HFFc6 (cell line): ENCODE data around the gene PRKCE. TPM values are rescaled to one million over a fixed set of nuclear protein-coding genes. Genes with fewer than 3 reads are reported as not detected.
A peak's percentile ranks its signal among the peaks of the same experiment; 100 is the strongest.

ENCODE experiments used
- DNase-seq: peaks from one replicate; pipeline ENCODE4 v3.0.0-alpha.2; 2018
- H3K27ac Mint-ChIP-seq: 2 replicates; pipeline ENCODE4 v1.8.0; 2020; ENCODE audit warnings: mild to moderate bottlenecking, mixed read lengths
- H3K27me3 Mint-ChIP-seq: 2 replicates; pipeline ENCODE4 v1.8.0; 2021; ENCODE audit warnings: mild to moderate bottlenecking, moderate library complexity, mixed read lengths; ENCODE audit not compliant: insufficient read depth
- H3K36me3 Mint-ChIP-seq: 2 replicates; pipeline ENCODE4 v1.8.0; 2021; ENCODE audit warnings: low read depth, mixed read lengths
- H3K4me1 Mint-ChIP-seq: 2 replicates; pipeline ENCODE4 v1.8.0; 2020; ENCODE audit warnings: low read depth, mixed read lengths
- H3K4me3 Mint-ChIP-seq: 2 replicates; pipeline ENCODE4 v1.8.0; 2020; ENCODE audit warnings: mild to moderate bottlenecking, moderate library complexity, mixed read lengths
- H3K9me3 Mint-ChIP-seq: 2 replicates; pipeline ENCODE4 v1.8.0; 2020; ENCODE audit warnings: mild to moderate bottlenecking, mixed read lengths
- total RNA-seq, 6 experiments: library from RNA; stranded (reverse); fragmentation: NEBNext Ultra II Directional; extraction: Animal tissue kit (Norgen Biotek cat#: 25700); gene quantifications; 2 replicates in 1 of 6; 3 replicates in 5 of 6; pipeline ENCODE4 v1.2.3, GENCODE V29; 2021
- TF ChIP-seq, protein P1 (sequence below): fragments of 200-600 bp; sonication (generic); IDR thresholded peaks from 2 replicates; pipeline ENCODE4 v1.5.0; 2021; ENCODE audit warnings: antibody characterized with exemption, mild to moderate bottlenecking

Gene PRKCE
- total RNA-seq, 6 experiments from 2014 or later = 10.8 to 13.7 (median 12.0) TPM

DNA sequence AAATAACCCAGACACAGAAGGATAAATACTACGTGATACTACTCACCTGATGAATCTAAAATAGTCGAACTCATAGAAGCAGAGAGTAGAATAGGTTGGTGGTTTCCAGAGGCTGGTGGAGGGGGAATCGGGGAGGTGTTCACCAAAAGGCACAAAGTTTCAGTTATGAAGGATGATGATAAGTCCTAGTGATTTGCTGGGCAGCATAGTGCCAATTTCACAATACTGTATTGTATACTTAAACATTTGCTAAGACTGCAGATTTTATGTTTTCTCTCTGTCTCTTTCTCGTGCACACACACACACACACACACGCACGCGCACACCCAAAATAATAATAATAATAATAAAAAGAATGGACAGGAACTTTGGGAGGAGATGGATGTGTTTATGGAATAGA, 425.4 kb downstream of the PRKCE start:
- Mint-ChIP-seq H3K9me3 (no peaks in the 10 kb centered on the region), H3K27me3 (peaks cover 1% of the 10 kb centered on the region; the same call in 1 of the 2 replicates), H3K4me1 (peaks cover 84% of the 10 kb centered on the region), H3K36me3 (peaks cover 19% of the 10 kb centered on the region), H3K27ac (peak overlapping the region; percentile 86), H3K4me3 (peak overlapping the region; percentile 77)
- TF ChIP-seq, protein P1, sequence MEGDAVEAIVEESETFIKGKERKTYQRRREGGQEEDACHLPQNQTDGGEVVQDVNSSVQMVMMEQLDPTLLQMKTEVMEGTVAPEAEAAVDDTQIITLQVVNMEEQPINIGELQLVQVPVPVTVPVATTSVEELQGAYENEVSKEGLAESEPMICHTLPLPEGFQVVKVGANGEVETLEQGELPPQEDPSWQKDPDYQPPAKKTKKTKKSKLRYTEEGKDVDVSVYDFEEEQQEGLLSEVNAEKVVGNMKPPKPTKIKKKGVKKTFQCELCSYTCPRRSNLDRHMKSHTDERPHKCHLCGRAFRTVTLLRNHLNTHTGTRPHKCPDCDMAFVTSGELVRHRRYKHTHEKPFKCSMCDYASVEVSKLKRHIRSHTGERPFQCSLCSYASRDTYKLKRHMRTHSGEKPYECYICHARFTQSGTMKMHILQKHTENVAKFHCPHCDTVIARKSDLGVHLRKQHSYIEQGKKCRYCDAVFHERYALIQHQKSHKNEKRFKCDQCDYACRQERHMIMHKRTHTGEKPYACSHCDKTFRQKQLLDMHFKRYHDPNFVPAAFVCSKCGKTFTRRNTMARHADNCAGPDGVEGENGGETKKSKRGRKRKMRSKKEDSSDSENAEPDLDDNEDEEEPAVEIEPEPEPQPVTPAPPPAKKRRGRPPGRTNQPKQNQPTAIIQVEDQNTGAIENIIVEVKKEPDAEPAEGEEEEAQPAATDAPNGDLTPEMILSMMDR = no peak
- no peak for DNase-seq

DNA sequence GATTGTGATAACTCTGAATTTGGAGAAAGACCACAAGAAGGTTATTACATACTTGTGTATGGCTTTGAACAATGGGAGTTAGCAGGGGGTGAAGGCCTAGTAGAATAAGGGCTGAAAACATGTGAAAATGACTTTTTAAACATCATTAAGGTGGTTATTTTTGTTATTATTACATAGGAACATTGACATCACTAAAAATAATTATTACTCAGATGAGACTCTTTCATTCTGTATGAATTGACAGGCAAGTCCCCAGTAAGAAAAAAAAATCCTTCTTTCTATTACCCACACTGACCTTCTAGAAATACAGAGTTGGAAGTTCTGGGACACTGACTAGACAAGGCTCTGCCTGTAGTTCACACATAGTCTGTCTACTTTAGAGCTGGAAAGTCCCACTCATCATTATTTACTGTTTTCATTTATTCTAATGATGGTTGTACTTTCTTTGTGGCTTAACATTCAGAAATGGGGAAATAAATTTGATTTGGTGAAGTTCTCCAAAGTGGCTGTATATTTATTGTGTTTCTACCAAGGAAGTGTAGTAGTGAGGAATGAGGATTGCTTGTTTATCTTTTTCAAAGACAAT, 426.1 kb downstream of the PRKCE start:
- DNase-seq = no peak
- Mint-ChIP-seq H3K27ac (no peak overlapping the region), H3K9me3 (no peaks in the 10 kb centered on the region), H3K4me3 (no peak overlapping the region), H3K36me3 (peaks cover 16% of the 10 kb centered on the region), H3K27me3 (peaks cover 5% of the 10 kb centered on the region), H3K4me1 (peaks cover 84% of the 10 kb centered on the region)
- TF ChIP-seq, protein P1 = no peak

DNA sequence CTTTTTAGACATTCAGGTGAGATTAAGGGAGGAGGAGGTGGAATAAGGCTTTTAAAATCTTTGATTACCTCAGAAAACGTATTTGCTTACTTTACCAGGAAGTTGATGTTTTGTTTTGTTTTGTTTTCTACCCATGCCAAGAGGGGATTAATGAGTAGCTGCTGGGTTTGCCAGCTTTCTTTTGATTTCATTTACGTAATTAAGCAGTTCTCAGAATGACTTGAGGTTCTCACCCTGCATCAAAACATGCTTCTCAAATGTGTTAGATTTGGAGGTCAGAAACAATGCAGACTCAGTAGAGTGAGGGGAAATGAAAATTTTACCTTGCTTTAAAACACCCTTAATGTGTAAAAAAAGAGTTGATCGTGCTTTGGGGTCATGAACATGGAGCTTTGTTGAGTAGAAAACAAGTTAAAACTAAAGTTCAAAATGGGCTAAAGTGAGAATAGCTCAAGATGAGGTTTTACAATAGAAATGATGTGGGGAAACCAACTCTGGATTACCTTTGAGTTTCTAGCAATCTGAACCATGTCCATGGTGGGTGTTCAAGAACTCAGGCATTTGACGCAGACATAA, 428.6 kb downstream of the PRKCE start:
- no peak for DNase-seq
- H3K9me3 Mint-ChIP-seq = no peaks in the 10 kb centered on the region
- H3K36me3 Mint-ChIP-seq = peaks cover 11% of the 10 kb centered on the region; the same call in 1 of the 2 replicates
- H3K27ac Mint-ChIP-seq = no peak overlapping the region
- H3K4me1 Mint-ChIP-seq = peaks cover 75% of the 10 kb centered on the region
- TF ChIP-seq, protein P1 = no peak
- H3K4me3 Mint-ChIP-seq = no peak overlapping the region
- H3K27me3 Mint-ChIP-seq = peaks cover 5% of the 10 kb centered on the region

DNA sequence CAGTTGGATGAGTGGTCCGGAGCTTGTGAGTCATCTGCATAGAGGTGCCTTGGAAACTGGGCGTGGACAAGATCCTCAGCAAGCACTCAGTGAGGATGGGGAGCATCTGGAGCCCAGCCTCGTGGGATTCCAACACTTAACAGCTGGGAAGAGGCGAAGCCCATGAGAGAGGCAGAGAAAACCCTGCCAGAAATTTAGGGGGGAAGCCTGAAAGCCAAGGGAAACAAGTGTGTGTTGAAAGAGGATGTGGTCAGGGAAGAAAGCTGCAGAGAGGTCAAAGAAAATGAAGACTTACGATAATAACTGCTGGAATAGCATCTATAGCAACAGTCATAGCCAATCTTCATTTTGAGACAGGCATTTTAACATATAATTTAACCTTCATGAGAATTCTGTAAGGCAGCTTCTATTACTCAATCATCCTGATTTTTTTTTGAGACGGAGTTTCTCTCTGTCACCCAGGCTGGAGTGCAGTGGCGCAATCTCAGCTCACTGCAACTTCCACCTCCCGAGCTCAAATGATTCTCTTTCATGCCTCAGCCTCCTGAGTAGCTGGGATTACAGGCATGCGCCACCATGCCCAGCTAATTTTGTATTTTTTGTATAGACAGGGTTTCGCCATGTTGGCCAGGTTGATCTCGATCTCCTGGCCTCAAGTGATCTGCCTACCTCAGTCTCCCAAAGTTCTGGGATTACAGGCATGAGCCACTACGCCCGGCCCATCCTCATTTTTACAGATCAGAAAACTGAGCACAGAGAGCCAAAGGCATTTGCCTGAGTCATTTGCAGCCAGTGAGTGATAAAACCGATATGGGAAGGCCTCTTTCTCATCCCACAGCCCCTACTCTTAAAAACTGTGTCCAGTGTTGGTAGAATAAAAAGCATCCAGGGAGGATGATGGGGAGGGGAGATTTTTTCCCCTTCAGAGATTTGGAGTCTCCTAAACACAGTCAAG, 431.3 kb downstream of the PRKCE start:
- Mint-ChIP-seq H3K36me3 (peaks cover 32% of the 10 kb centered on the region), H3K4me1 (peaks cover 51% of the 10 kb centered on the region), H3K4me3 (peak overlapping the region; percentile 74), H3K27ac (peak overlapping the region; percentile 95), H3K9me3 (no peaks in the 10 kb centered on the region), H3K27me3 (peaks cover 5% of the 10 kb centered on the region)
- TF ChIP-seq, protein P1 = no peak
- peak; percentile 85 for DNase-seq

DNA sequence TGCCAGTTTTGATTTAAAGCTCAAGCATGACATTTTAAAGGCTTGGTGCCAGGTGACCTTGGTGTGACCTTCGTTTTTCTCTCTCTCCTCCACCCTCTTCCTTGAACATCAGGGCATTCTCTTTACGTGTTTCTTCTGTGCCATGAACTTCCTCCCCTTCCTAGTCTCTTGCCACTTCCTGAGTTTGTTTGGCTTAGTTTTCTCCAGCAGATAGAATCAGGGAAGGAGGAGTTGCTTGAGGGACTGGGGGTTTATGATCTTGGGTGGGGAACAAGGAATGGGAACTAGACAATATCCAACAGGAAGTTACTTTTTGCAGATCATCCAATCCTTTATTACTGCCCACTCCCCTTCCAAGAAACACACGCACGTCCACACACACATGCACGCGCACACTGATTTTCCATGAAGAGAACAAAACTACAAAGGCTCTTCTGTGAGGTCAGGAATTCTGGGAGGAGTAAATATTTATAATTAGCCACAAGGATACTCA, 435.1 kb downstream of the PRKCE start:
- TF ChIP-seq, protein P1 = no peak
- H3K27ac Mint-ChIP-seq = no peak overlapping the region
- peaks cover 44% of the 10 kb centered on the region for H3K36me3 Mint-ChIP-seq

More for the DNA sequence above, 435.1 kb downstream of the PRKCE start:
- no peaks in the 10 kb centered on the region for H3K9me3 Mint-ChIP-seq
- H3K4me1 Mint-ChIP-seq = peaks cover 25% of the 10 kb centered on the region
- no peak overlapping the region for H3K4me3 Mint-ChIP-seq
- no peak for DNase-seq
- H3K27me3 Mint-ChIP-seq = peaks cover 5% of the 10 kb centered on the region
